ENCODE results near the gene DAAM1.

Gene DAAM1

DNA sequence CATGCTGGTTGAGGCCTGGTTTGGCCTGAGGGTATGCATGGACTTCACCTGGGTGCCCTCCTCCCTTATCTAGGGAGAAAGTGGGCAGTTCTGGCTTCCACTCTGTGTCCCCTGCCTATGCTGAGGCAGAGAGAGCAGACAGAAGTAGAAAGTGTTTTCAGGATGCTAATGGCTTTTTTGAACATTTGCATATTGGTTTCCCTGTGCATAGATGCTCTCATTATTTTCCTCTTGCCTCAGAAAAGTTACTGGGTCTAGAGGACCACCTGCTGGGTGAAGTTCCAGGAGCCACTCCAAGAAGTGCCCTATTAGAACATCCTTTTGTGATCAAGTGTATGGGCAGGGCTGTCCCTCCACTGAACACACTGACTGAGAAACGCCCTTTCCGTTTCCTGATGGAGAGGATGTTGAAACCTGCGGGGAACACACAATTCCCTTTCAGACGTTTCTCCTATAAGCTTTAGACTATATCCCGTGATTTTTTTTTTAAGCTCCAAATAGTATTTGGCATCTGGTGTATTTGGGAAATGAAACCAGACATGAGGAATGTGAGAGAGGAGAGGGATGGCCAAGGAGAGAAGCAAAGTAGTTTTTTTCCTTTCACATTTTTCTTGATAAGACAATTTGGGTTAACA lies 66.6 kb downstream of the DAAM1 start:
- no peak for DNase-seq (ENCODE audit: low spot score)

DNA sequence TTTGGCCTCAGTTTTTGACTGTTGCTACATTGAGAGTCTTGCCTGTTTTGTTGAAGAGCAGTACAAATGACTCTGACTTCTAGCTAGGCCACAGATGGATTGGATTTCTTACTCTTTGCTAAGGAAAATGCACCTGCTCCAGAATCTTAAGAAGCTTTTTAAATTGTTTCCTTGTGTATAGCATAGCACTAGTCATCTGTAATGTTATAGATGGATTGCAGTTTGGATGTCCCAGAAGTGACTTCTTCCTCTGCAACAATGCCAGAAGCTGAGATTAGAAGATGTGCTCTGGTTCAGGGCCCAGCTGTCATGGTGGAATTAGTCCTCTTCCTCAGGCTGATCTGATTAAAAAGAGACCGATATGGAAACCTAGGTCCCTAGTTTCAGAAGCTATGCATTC lies 67.9 kb downstream of the DAAM1 start:
- DNase-seq (ENCODE audit: low spot score) = no peak

DNA sequence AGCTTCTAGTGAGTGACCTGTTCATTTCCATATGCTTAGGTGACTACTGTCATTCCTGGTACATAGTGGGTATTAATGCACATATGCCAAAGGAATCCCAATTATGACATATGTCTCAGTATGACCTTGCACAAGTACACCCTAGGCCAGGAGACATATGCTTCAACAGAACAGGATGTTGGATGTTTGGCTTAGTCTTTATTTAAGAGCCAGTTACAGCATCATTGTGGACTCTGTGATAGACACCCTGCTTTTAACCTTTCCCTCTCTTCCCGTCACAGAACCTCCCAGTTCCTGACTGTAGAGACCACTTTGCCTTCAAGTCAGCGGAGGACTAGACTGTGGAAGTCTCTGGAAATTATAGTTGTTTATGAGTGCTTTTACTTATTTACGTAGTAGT lies 72.9 kb downstream of the DAAM1 start:
- DNase-seq (ENCODE audit: low spot score) = no peak

DNA sequence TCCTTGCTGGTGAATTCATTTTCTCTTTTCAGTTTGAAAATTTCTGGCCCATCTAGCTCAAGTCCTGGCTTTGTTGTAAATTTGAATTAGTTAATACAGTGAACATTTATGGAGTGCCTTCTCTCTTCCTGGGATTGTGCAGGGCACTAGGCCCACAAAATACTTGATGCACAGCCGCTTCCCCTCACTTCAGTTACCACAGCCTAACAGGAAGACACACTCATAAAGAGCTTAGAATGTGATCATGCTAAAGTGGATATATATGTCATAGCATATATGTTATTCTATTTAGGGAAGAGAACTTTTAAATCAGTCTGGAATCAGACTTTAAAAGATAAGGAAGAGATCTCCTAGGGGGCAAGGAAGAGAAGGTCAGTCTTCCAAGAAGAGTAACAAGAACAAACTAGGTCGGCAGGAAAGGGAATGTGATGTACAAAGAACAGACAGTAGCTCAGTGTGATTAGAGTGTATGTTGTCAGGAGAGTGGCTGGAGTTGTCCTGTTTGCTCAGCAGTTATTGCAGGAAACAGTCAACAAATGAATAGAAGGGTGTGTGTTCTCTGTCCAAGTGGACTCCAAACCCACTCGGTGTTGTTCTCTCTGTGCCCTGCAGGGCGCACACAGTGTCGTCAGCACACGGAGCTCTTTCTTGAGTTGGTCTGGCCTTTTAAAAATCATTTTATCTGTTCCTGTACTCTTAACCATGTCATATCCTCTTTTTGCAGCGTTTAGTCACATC lies 74.4 kb downstream of the DAAM1 start:
- DNase-seq (ENCODE audit: low spot score) = no peak

DNA sequence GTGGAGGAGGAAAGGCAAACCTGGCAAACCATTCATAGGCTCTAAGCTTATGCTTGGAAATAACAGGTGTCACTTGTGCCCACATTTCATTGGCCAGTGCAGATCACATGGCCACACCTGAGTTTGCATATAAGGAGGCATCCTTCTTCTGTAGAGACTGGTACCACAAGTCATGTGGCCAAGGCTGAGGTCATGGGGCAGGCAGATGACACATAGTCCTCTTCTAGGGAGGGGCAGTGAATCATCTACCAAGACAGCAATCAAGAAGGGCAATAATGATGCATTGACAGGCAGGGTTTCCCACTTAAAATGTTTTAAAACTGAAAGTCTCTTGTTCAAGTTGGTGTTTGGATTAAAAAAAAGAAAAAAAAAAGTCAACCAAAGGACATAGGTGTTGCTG lies 77.3 kb downstream of the DAAM1 start:
- DNase-seq (ENCODE audit: low spot score) = peak; percentile 33

DNA sequence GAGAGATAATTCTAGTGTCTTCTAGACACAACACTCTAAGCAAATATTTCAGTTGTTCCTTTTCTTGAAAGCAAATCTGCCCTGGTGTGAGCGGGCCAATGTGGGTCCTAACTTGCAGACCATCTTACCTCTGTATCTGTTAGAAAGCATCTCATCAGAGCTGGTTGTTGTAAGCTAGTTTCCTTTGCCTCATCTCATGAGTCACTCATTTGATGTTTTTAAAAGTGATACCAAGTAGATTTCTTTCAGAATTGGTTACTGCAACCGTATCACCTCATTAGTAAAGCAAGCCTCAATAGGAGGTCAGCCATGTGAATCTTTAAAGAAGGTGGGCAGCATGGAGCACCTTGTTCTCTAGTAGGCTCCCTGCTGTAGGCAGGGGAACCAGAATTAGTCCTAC lies 78.6 kb downstream of the DAAM1 start:
- DNase-seq (ENCODE audit: low spot score) = no peak

DNA sequence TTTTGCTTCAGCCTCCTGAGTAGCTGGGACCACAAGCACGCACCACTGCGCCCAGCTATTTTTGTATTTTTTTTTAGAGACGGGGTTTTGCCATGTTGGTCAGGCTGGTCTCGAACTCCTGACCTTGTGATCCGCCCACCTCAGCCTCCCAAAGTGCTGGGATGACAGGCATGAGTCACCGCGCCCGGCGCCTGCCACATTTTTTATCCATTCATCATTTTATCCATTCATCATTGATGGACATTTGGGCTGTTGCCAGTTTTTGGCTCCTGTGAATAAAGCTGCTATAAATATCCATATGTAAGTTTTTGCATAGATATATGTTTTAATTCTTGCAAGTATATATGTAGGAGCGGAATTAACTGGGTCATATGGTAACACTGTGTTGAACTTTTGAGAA lies 79.5 kb downstream of the DAAM1 start:
- DNase-seq (ENCODE audit: low spot score) = no peak

DNA sequence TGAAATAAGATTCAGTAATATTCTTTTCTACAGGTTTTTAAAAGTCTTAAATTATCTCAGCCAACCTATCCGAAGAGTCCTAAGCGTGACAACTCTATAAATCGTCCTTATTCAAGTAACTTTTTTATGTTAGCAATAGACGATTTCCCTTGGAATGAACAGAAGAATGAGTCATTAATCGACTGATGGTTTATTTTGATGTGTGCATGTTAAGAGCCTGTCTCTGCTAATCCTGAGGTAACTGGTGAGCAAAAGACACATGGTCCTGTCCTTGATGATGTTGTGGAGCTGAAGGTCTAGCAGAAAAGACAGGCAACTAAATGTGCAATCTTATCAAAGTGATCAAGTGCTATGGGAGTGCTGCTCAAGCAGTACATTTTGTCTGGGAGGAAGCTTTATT lies 80.4 kb downstream of the DAAM1 start:
- DNase-seq (ENCODE audit: low spot score) = no peak

DNA sequence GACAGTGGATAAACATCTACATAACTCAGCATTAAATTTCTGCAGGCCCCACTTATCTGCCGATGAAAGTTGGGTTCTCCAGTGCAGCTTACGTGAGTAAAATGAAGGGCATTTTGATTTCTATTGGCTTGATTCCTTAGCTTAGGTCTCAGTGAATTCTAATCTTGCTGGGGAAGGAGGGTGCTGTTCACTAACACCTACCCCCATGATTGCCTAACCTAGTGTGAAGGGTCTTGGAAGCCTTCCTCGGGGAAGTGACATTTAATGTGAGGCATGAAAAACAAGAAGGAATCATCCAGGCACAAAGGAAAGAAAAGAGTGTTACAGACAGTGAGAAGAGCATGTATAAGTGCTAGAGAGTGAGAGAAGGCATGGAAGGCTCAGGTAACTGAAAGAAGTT lies 81.0 kb downstream of the DAAM1 start:
- no peak for DNase-seq (ENCODE audit: low spot score)

DNA sequence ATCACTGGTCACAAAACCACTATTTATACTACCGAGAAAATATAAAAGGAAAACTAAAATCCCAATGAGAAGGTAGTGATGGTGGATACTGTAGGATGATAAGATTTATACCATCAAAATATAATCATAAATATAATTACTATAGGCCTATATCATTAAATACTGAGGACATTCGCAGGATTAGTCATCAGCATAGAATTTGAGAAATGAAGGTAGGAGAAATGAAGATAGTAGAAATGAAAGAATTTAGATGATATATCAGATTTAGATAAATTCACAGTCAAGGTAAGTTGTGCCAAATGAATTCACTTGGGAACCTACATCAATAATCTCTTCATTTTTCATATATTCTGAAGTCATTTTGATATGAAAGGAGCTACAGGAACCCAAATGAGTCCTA lies 82.8 kb downstream of the DAAM1 start:
- no peak for DNase-seq (ENCODE audit: low spot score)

DNA sequence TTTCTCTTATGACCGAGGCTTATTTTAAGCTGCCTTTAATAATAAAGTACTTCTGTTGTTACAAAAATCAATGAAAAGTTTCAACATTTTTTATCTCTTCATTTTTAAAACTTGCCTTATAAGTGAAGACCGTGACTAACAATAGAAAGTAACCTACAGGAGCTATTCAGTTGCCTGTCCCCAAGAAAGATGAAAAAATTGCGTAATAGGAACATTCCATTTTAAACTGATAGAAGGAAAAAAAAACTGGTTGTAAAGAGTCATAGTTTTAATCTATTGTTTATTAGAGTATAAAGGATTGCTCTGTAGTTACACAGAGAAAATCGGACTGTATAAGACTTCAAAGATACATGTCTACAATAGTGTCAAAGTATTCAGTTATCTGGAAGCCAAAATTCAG lies 83.3 kb downstream of the DAAM1 start:
- DNase-seq (ENCODE audit: low spot score) = no peak

DNA sequence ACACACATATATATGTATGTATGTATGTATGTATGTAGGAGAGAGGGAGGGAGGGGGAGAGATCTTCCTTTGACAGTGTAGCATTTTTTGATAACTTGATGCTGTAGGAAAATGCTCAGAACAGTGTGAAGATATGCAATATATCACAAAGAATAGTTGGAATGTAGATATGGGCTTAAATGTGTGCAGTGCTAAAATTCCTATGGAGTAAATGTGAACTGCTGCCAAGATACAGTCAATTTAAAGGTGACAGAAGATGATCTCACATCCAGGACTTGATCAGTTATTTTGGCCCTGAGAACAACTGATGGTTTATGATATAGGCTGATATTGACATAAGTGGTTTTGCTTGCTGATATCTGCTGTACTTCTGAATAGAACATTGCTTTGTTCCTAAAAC lies 84.2 kb downstream of the DAAM1 start:
- DNase-seq (ENCODE audit: low spot score) = no peak

DNA sequence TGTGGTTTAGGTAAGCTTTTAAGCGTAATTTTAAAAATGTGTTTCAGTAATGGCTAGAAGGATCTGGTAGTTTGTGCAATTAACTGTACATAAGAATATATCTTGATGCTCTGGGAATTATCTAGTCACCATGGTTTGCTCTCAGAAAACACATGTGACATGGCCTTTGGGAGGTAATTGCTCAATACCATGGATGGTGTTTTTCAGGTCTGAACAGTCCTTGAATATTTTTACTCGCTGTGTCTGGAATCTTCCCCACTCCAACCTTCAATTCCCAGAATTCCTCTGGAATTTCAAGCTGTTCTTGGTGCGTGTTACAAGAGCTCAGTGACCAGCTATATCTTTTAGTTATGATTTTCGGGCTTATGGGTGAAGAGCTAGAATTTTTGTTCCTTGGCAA lies 85.3 kb downstream of the DAAM1 start:
- DNase-seq (ENCODE audit: low spot score) = no peak

DNA sequence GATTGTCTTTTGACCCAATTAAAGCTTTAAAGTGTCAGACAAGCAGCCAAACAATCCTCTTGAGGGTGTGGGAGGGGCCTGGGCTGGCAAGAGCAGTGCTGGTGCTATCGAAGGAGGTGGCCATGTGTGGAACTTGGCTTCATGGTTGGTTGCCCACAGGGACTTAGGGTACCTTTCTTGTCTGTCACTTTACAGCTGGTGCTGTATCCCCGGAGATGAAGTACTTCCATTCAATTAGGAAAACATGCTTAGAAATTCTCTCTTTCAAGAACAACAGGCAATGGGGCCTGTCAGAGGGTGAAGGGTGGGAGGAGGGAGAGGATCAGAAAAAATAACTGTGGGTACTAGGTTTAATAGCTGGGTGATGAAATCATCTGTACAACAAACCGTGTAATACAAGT lies 86.5 kb downstream of the DAAM1 start:
- DNase-seq (ENCODE audit: low spot score) = peak; percentile 2

DNA sequence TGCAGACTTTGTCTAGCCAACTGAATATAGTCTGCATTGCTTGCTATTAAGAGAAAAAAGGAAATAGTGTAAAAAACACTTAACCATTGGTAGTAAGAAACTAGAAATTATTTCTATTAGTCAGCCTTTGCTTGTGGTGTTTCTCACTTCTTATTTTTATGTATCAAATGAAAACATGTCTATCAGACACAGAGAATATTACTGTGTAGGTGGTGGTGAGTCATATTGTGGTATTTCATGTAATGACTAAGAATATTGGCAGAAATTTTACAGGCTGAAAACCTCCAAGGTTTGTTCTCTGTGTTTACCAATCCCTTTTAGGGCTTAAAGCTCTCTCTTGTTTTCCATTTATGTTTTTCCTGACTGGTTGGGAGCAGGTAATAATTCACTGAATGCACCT lies 87.2 kb downstream of the DAAM1 start:
- DNase-seq (ENCODE audit: low spot score) = peak; percentile 33

DNA sequence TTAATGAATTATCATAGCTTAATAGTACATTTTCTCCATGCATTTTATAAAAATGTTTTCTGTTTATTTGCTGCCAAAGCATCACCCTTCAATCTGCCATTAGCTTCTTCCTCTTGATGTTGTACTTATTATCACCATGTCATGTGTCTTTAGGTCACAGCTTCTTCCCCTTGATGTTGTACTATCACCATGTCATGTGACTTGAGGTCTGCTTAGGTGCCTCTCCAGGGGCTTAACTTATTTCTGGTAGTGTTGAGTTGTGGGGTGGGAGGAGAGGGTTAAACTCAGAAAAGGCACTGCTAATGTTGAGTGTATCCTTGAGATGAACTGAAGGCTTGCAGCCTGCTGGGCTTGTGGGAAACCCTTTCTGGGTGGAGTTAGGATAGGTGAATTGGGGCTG lies 87.8 kb downstream of the DAAM1 start:
- no peak for DNase-seq (ENCODE audit: low spot score)

DNA sequence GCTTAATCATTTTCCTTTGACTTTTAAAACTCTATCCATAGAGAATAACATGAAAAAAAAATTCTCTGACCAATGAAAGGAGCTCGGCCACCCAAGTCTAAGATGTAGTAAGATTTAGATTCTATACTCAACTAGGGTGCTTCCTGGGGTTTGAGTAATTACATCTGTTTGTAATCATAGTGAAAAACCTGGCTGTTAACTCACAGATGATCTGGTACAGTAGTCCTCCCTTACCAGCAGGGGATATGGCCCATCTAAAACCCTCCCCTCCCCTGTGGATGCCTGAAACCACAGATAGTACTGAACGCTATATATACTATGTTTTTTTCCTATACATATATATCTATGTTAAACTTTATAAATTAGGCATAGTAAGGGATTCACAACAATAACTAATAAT lies 89.2 kb downstream of the DAAM1 start:
- DNase-seq (ENCODE audit: low spot score) = no peak

DNA sequence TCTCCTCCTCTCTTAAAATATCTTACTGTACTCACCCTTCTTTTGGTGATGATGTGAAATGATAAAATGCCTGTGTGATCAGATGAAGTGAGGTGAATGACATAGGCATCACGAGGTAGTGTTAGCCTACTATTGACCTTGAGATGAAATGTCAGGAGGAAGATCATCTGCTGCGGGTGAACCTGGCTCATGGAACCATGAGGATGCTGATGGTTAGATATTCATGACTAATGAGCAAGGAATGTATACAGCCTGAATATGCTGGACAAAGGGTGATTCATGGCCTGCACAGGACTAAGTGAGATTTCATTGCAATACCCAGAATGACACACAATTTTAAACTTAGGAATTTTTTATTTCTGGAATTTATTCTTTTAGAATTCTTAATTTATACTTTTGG lies 89.6 kb downstream of the DAAM1 start:
- DNase-seq (ENCODE audit: low spot score) = no peak

DNA sequence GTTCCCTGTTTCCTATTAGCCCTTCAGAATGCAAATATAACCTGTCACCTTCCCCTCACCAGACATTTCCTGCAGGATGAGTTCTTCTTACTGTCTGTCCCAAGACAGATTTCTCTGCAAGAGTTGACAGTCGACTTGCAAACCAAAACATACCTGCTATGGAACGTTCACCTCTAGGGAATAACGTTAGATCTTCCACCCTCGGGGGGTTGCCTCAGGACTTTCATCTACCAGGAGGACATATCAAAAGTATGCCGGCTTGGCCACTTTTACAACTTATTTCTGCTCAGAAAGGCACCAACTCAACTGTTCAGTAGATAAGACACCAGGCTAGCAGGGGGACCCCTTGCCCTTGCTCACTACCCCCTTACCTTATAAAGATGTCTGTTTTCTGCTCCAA lies 92.5 kb downstream of the DAAM1 start:
- no peak for DNase-seq (ENCODE audit: low spot score)

DNA sequence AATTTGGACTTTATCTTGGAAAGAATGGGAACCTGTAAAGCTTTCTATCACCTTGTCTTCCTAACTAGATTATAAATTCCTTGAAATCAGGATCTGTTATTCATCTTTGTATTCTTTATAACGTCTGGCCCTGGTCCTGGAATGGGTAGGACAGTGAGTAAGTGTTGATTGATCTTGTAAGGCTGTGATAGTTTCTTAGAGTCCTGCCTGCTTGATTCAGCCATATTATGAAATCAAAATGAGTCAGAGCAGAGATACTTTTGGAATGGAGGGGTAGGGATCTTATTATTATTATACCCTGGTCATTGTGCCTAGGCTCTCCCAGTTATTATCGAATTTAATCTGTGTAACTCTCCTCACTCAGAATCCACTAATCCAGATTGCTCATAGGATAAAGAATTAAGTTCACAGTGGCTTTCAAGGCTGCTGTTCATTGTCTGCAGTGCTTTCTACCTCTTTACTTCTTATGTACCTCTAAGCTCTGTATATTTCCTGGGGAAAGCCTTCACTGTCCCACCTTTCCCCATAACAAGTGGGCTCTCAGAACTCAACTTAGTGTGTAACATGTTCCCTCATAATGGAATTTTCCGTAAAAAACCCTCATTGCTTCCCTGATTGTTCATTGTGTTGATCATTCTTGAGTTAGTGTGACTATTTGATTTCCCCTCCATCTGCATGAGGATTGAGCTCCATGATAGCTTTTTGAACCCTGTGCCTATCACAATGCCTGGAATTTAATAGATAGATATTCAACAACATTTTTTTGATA lies 93.3 kb downstream of the DAAM1 start:
- no peak for DNase-seq (ENCODE audit: low spot score)

DNA sequence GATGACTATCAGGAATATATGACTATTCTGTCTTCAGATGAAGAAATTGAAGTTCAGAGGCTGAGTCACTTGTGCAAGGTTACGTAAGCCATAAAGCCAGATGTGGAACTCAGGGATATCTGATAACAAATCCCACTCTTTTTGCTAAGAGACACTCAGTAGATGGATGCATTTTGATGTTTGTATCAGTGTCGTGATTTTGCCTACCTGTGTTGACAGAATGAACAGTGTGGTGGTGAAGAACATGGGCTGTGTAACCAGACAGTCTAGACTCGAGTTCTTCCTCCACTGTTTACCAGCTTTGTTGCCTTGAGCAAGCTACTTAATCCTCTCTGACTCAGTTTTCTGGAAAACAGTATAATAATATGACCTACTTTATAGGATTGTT lies 93.9 kb downstream of the DAAM1 start:
- DNase-seq (ENCODE audit: low spot score) = no peak

DNA sequence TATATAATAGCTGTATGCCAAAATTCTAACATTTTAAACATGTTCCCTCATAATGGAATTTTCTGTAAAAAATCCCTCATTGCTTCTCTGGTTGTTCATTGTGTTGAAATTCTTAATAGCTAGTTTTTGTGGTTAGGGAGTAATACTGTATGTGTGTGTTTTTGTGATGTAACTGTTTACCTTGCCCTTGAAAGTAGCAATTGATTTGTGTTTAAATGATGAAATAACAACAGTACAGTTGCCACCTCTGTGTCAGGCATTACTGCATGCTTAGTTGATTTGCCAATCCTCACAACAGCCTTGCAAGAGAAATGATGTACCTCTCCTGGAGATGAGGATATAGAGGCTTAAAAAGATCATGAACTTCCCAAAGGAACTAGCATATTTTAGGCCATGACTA lies 94.9 kb downstream of the DAAM1 start:
- DNase-seq (ENCODE audit: low spot score) = no peak

DNA sequence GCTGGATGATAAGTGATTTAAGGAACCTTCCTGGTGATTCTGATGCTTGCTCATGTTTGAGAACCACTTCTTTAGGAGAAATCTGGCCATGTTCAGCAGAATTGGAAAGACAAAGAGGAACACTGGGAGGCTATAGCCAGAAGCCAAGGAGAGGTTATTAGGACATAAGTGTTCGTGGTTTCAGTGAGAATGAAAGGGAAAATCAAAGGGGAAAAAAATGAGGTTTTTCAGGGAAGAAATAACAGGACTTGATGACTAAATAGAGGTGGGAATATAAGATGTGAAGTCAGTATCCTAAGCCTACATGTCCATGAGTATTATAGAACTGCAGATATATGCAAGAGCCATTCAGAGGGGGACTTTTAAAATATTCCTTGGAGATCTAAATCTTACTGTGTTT lies 95.6 kb downstream of the DAAM1 start:
- DNase-seq (ENCODE audit: low spot score) = no peak

DNA sequence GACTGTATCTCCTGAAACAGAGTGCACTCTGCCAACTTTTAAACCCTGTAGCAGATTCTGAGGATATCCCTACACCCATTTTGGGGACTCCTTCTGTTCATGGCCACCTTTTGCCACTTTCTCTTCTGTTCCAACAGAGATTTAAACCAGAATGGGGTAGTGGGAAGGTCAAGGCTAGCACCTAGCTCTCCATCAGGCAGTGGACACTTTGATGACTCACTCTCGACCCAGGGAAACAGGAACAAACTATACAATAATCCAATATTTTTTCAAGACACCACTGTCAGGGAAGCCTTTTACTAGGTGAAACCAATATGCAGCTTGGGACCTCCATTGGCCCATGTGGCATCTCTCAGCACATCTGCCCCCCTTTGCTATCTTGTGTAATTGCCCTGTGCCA lies 103.6 kb downstream of the DAAM1 start:
- DNase-seq (ENCODE audit: low spot score) = no peak
